Measurements from ENCODE around the gene SLC25A2.
"Not testable (repeated sequence)": the region's sequence is repeated elsewhere in the genome, so short reads cannot be mapped to it uniquely, and the experiment has no call there.

SLC25A2 gene

DNA sequence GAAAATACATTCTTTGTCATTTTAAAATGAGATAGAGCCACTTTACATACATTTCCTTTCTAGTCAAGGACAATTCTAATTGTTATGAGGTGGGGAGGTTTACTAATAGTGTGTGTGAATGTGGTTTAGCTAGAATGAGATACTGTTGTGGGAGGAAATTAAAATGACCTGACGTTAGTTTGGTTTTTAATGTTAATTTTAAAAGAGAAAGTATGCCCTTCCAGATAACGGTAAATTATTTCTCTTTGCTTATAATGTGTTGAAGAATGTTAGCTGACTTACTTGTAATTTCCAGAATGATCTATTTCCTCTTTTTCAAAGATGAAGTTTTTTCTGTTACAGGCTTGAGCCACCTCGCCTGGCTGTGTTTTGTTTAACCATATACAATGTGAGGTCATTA, 18.4 kb upstream of the SLC25A2 start:
- no peak for TF ChIP-seq CTCF (conservative IDR thresholded peaks at IDR 0.05; ENCODE audit: low read length)
- DNase-seq (ENCODE audit: low read depth) = no peak
- no peak overlapping the region for H3K4me3 ChIP-seq (ENCODE audit: low read length)

GRCh38 chr5:141320225-141321169, 16.6 kb upstream of the SLC25A2 start, which contains the start of gene TAF7:
TSS of gene TAF7 (minus strand) at chr5:141320784. CDS start at chr5:141320044, 740 bp downstream.
- TF ChIP-seq CTCF (conservative IDR thresholded peaks at IDR 0.05; ENCODE audit: low read length) = peak; percentile 88
- peak; percentile 93 for DNase-seq (ENCODE audit: low read depth)
- H3K4me3 ChIP-seq (ENCODE audit: low read length) = peak within 1 kb of the TSS; percentile 85

DNA sequence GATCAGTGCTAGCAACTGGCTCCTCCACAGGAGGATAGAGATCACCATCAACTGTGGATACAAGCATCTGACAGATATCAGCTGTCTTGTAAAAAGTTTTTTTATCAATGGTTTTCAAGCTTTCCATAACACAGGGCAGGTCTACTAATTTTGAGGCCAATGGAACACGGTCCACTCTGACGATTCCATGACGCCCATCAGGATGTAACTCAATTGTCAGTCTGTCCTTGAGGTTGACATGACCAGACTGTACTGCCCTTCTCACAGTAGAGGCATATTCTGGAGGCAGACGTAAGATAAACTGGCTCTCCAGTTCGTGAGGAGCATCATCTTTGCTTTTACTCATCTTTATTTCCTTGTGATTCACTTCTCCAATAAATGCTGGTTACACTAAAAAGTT, 15.8 kb upstream of the SLC25A2 start:
- H3K4me3 ChIP-seq (ENCODE audit: low read length) = peak overlapping the region; percentile 85
- TF ChIP-seq CTCF (conservative IDR thresholded peaks at IDR 0.05; ENCODE audit: low read length) = no peak
- no peak for DNase-seq (ENCODE audit: low read depth)

DNA sequence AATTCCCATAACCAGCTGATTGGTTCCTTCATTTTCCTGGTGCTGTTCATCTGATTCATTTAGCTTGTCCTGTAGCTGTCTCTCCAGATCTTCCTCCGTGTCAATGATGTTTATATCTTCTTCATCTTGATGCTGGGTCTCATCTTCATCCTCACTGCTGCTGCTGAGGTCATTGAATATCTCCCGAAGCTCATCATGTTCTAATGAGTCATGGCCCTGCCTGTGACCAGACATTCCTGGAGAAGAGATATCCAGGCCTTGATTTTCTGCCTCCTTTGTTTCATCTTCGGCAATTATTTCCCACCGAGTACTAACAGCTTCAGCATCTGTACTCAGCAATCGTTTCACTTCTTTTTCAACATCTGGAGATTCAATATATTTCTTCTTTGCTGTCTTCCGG, 15.4 kb upstream of the SLC25A2 start:
- TF ChIP-seq CTCF (conservative IDR thresholded peaks at IDR 0.05; ENCODE audit: low read length) = no peak
- H3K4me3 ChIP-seq (ENCODE audit: low read length) = no peak overlapping the region
- DNase-seq (ENCODE audit: low read depth) = no peak

DNA sequence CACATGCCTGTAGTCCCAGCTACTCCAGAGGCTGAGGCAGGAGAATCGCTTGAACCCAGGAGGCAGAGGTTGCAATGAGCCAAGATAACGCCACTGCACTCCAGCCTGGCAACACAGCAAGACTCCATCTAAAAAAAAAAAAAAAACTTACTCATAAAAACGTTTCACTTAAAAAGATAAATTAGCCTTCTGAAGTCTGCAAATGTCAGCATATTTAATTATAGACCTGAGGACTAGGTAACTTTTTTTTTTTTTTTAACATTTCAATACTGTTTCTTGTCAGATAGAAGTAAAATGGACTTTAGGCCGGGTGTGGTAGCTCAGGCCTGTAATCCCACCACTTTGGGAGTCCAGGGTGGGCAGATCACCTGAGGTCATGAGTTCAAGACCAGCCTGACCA, 13.1 kb upstream of the SLC25A2 start:
- H3K4me3 ChIP-seq (ENCODE audit: low read length); DNase-seq (ENCODE audit: low read depth): not testable (repeated sequence)

DNA sequence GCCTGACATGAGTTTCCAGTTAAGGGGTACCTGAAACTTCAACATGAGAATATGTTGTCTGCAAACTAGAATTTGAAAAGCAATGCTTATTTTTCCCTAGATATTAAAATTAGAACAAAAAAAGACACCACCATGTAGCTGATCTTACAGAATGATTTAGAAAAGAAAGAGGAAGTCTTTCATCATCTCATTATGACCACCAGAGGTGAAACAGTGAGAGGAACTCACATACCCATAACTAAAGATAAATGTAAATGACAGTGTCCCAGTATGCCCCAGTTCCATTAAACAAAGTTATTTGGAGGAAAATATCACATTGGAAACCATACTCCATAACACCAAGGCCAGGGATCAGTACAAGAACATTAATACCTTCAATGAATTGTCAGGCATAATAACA, 9.9 kb upstream of the SLC25A2 start:
- no peak for TF ChIP-seq CTCF (conservative IDR thresholded peaks at IDR 0.05; ENCODE audit: low read length)
- H3K4me3 ChIP-seq (ENCODE audit: low read length) = no peak overlapping the region

GRCh38 chr5:141306630-141307029, 2.8 kb upstream of the SLC25A2 start:
- no peak for TF ChIP-seq CTCF (conservative IDR thresholded peaks at IDR 0.05; ENCODE audit: low read length)
- no peak for DNase-seq (ENCODE audit: low read depth)
- no peak overlapping the region for H3K4me3 ChIP-seq (ENCODE audit: low read length)

More for the DNA sequence above, 9.9 kb upstream of the SLC25A2 start:
- DNase-seq (ENCODE audit: low read depth) = no peak
